ENCODE results near the gene PDZD4. TPM values are rescaled to one million over a fixed set of nuclear protein-coding genes. Genes with fewer than 3 reads are reported as not detected.

Gene PDZD4
- total RNA-seq, 1 donor from 2014 or later, result 8.3 TPM

- DNase-seq, result peak; percentile 46
- Histone ChIP-seq H3K27me3 (no peaks in the 10 kb centered on the region), H3K27ac (peak overlapping the region; percentile 42), H3K36me3 (no peaks in the 10 kb centered on the region), H3K4me1 (peaks cover 3% of the 10 kb centered on the region), H3K4me3 (no peak overlapping the region), H3K9me3 (no peaks in the 10 kb centered on the region)
- ATAC-seq, result peak; percentile 35
- intact Hi-C loops (cut with DNase I), result loop anchor here (10.0 kb wide), 1 partner anchor 189 kb away; no protein-coding TSS in a partner anchor
- no peak for TF ChIP-seq CTCF (IDR thresholded peaks at IDR 0.05)
Observed at GRCh38 chrX:153765138-153766079, 64.9 kb downstream of the PDZD4 start.

GRCh38 chrX:153764786-153765137, 65.6 kb downstream of the PDZD4 start:
- Histone ChIP-seq H3K9me3 (no peaks in the 10 kb centered on the region), H3K4me3 (no peak overlapping the region), H3K27me3 (no peaks in the 10 kb centered on the region), H3K36me3 (no peaks in the 10 kb centered on the region), H3K27ac (peak overlapping the region; percentile 42), H3K4me1 (peaks cover 3% of the 10 kb centered on the region)
- no peak for DNase-seq
- TF ChIP-seq CTCF (IDR thresholded peaks at IDR 0.05), result no peak
- ATAC-seq, result no peak
- intact Hi-C loops (cut with DNase I), result loop anchor here (10.0 kb wide), 1 partner anchor 190 kb away; no protein-coding TSS in a partner anchor

- peak; percentile 77 for TF ChIP-seq CTCF (IDR thresholded peaks at IDR 0.05)
- H3K27me3 ChIP-seq, result no peaks in the 10 kb centered on the region
- intact Hi-C loops (cut with DNase I), result loop anchor here (10.0 kb wide), 1 partner anchor 191 kb away; no protein-coding TSS in a partner anchor
- ATAC-seq, result peak; percentile 95
- H3K4me3 ChIP-seq, result no peak within 1 kb of the TSS
- H3K4me1 ChIP-seq, result peaks cover 3% of the 10 kb centered on the region
- peak; percentile 89 for DNase-seq
- no peaks in the 10 kb centered on the region for H3K36me3 ChIP-seq
- H3K9me3 ChIP-seq, result no peaks in the 10 kb centered on the region
- peak within 1 kb of the TSS; percentile 42 for H3K27ac ChIP-seq
Observed at GRCh38 chrX:153763989-153764755, 66.2 kb downstream of the PDZD4 start, which contains the start of gene PLXNB3. PLXNB3 (plus strand) TSS chrX:153764249; CDS start chrX:153765536, 1,287 bp downstream.

GRCh38 chrX:153763298-153763932, 66.9 kb downstream of the PDZD4 start:
- H3K4me3 ChIP-seq, result no peak overlapping the region
- TF ChIP-seq CTCF (IDR thresholded peaks at IDR 0.05), result no peak
- peaks cover 3% of the 10 kb centered on the region for H3K4me1 ChIP-seq
- ATAC-seq (no peak), DNase-seq (peak; percentile 38)
- no peaks in the 10 kb centered on the region for H3K27me3 ChIP-seq
- H3K36me3 ChIP-seq, result no peaks in the 10 kb centered on the region
- no peaks in the 10 kb centered on the region for H3K9me3 ChIP-seq
- H3K27ac ChIP-seq, result no peak overlapping the region
- intact Hi-C loops (cut with DNase I), result loop anchor here (10.0 kb wide), 1 partner anchor 191 kb away; no protein-coding TSS in a partner anchor

GRCh38 chrX:153762626-153763173, 67.6 kb downstream of the PDZD4 start:
- TF ChIP-seq CTCF (IDR thresholded peaks at IDR 0.05), result no peak
- Histone ChIP-seq H3K9me3 (no peaks in the 10 kb centered on the region), H3K36me3 (no peaks in the 10 kb centered on the region), H3K27ac (no peak overlapping the region), H3K4me3 (no peak overlapping the region), H3K27me3 (no peaks in the 10 kb centered on the region), H3K4me1 (peaks cover 3% of the 10 kb centered on the region)
- ATAC-seq (no peak), DNase-seq (no peak)
- intact Hi-C loops (cut with DNase I), result loop anchor here (10.0 kb wide), 1 partner anchor 192 kb away; no protein-coding TSS in a partner anchor
